ENCODE results near the gene CNPY4.

DNA sequence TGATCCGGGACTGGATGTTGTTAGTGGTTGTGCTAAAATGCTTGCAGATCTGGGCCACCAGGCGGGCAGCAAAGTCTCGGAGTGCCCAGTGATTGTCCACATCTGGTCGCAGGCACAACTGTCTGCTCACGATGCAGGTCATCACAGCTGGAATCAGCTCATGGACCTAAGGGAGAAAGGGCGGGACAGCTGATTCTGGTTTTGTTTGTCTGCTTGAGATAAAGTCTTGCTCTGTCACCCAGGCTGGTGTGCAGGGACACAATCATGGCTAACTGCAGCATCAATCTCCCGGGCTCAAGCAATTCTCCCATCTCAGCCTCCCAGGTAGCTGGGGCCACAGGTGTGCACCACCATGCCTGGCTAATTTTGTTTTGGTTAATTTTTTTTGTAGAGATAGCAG lies 8.3 kb upstream of the CNPY4 start:
- TF ChIP-seq CTCF (IDR thresholded peaks at IDR 0.05; ENCODE audit: low read length) (no peak), EZH2 (optimal IDR thresholded peaks at IDR 0.05; ENCODE audit: low read depth, low read length) (no peak), EZH2phosphoT487 (IDR thresholded peaks at IDR 0.05; ENCODE audit: low read length) (no peak)
